HCT116 (cell line): Measurements from ENCODE around the gene FOXP1.

Experiments
- CTCF ChIP-seq, 3 experiments: fragments of 200-600 bp in 1 of 3; sonication (generic) in 1 of 3; IDR thresholded peaks in 2 of 3; conservative IDR thresholded peaks in 1 of 3; 2 replicates each; pipeline ENCODE4 v1.5.1; 2012 to 2017; ENCODE audit warnings: low read depth in 2 of 3, low read length in 2 of 3, antibody characterized with exemption in 1 of 3, borderline replicate concordance in 1 of 3, control low read depth in 1 of 3, mild to moderate bottlenecking in 1 of 3, mixed read lengths in 1 of 3, mixed run types in 1 of 3, moderate library complexity in 1 of 3; ENCODE audit not compliant: insufficient read depth in 1 of 3
- EZH2 ChIP-seq: fragments of 200-600 bp; sonication (generic); IDR thresholded peaks from 2 replicates; pipeline ENCODE4 v1.6.1; 2017; ENCODE audit warnings: antibody characterized with exemption, mixed run types
- EZH2phosphoT487 ChIP-seq: fragments of 200-600 bp; IDR thresholded peaks from 2 replicates; pipeline ENCODE4 v1.6.1; 2018; ENCODE audit warnings: antibody characterized with exemption, borderline replicate concordance
- POLR2A ChIP-seq: IDR thresholded peaks from 2 replicates; pipeline ENCODE4 v1.7.0; 2011; ENCODE audit warnings: borderline replicate concordance; ENCODE audit not compliant: insufficient read depth, insufficient read length; ENCODE audit errors: extremely low read depth
- REST ChIP-seq: IDR thresholded peaks from 2 replicates; pipeline ENCODE4 v1.6.1; 2012; ENCODE audit warnings: low read depth
- SP1 ChIP-seq: IDR thresholded peaks from 2 replicates; pipeline ENCODE4 v1.6.1; 2012; ENCODE audit warnings: low read depth
- TCF7L2 ChIP-seq: IDR thresholded peaks from 2 replicates; pipeline ENCODE4 v1.7.0; 2011; ENCODE audit warnings: borderline replicate concordance, inconsistent platforms; ENCODE audit not compliant: insufficient read depth, insufficient read length; ENCODE audit errors: extremely low read depth
- YY1 ChIP-seq: IDR thresholded peaks from 2 replicates; pipeline ENCODE4 v1.6.1; 2011; ENCODE audit warnings: low read length, low read depth, moderate library complexity, mild to moderate bottlenecking; ENCODE audit not compliant: insufficient replicate concordance; ENCODE audit errors: extremely low read depth

GRCh38 chr3:71600646-71601288, 17.2 kb upstream of the FOXP1 start:
- TF ChIP-seq CTCF (IDR thresholded peaks at IDR 0.05 in 2 of 3, conservative IDR thresholded peaks at IDR 0.05 in 1 of 3; ENCODE audit: borderline replicate concordance in 1 of 3, insufficient read depth in 1 of 3, low read depth in 2 of 3, low read length in 2 of 3): no peak
- no peak for TF ChIP-seq REST
- TF ChIP-seq EZH2phosphoT487: no peak
- no peak for TF ChIP-seq EZH2
- TF ChIP-seq POLR2A: no peak
- no peak for TF ChIP-seq SP1
- no peak for TF ChIP-seq TCF7L2
- TF ChIP-seq YY1: no peak
